ENCODE results near the gene PHACTR4. TPM values are rescaled to one million over a fixed set of nuclear protein-coding genes. Genes with fewer than 3 reads are reported as not detected.

PHACTR4 gene
- total and polyA plus RNA-seq, 9 of the 15 experiments (the other 6 are each of a cell fraction or from before 2014, with no cell fraction given): 6.4 to 43.6 (median 14.2) TPM

GRCh38 chr1:28329395-28330153 lies 40.0 kb upstream of the PHACTR4 start:
- FAIRE-seq (no peak), ATAC-seq (peak; percentile 74), DNase-seq (ENCODE audit: extremely low read depth in 1 of 4, low spot score in 3 of 4) (peak in 2 of 4 experiments; percentile 27 to 70)
- peak overlapping the region; percentile 84 for H3K27ac ChIP-seq (ENCODE audit: extremely low read depth, low read depth, low read length)
- peak overlapping the region; percentile 85 to 90 for H3K9ac ChIP-seq (ENCODE audit: insufficient read depth in 1 of 2, low read depth in 2 of 2, low read length in 2 of 2)
- WGBS (ENCODE audit: insufficient coverage, low coverage, missing lambda C conversion rate): 20% methylated on average over 28 of the region's 29 CpGs
- no peaks in the 10 kb centered on the region for H4K20me1 ChIP-seq (replicated peaks; ENCODE audit: control insufficient read depth, insufficient read depth, low read length)
- H3K4me2 ChIP-seq (ENCODE audit: insufficient read depth, low read length): peak overlapping the region; percentile 100
- in situ Hi-C loops (cut with MboI): no loop called here
- no peaks in the 10 kb centered on the region for H3K27me3 ChIP-seq (ENCODE audit: control insufficient read depth in 2 of 2, insufficient read depth in 2 of 2, low read length in 2 of 2)
- ChIA-PET POLR2A (interaction anchor here (0.6 to 6.4 kb wide), 33 partner anchors 10 to 573 kb away, joined by 3 to 102 read pairs (median 6); partner anchors contain the start of genes ATP5IF1, DNAJC8, PHACTR4 and RCC1), CTCF (ENCODE audit: low intra/inter-chr PET ratio) (no interaction called here)
- intact Hi-C loops (cut with micrococcal nuclease): loop anchor here (2.0 to 5.0 kb wide), 3 partner anchors 21 to 82 kb away; no protein-coding TSS in a partner anchor
- H3K79me2 ChIP-seq (ENCODE audit: control insufficient read depth, insufficient read depth, low read length): peaks cover 36% of the 10 kb centered on the region
- H3K4me3 ChIP-seq: peak overlapping the region; percentile 72
- peaks cover 5% of the 10 kb centered on the region for H3K9me1 ChIP-seq (ENCODE audit: control insufficient read depth, insufficient read depth, low read length)
- peaks cover 17 to 33% of the 10 kb centered on the region in 2 experiments for H3K4me1 ChIP-seq (replicated peaks in 1 of 2; ENCODE audit: control insufficient read depth in 2 of 2, insufficient read depth in 2 of 2, low read length in 2 of 2)
- no peaks in the 10 kb centered on the region for H3K9me3 ChIP-seq (replicated peaks; ENCODE audit: control insufficient read depth, insufficient read depth, low read depth, low read length)
- peaks cover 42% of the 10 kb centered on the region for H3K36me3 ChIP-seq (ENCODE audit: control insufficient read depth, insufficient read depth, low read length)
- H2AFZ ChIP-seq (ENCODE audit: low read depth, low read length): peak overlapping the region; percentile 91
- TSS peak; percentile 77 for BruUV-seq (replicated peaks)
- no peak for TF ChIP-seq JUN (IDR thresholded peaks at IDR 0.05; ENCODE audit: borderline replicate concordance, low read depth, low read length)
- TF ChIP-seq JUN (CRISPR knock-in tag; IDR thresholded peaks at IDR 0.05; ENCODE audit: borderline replicate concordance): 0 out of 2 replicates have a peak, but pooled peaks have one; percentile 9
- peak; percentile 18; the same call in 1 of the 2 replicates for TF ChIP-seq POLR2AphosphoS5 (IDR thresholded peaks at IDR 0.05; ENCODE audit: control insufficient read depth, insufficient read depth, low read depth, low read length)
- no peak for TF ChIP-seq ZNF79 (CRISPR knock-in tag; IDR thresholded peaks at IDR 0.05; ENCODE audit: low read depth)
- 0 out of 2 replicates have a peak, but pooled peaks have one; percentile 31 for TF ChIP-seq ZBTB1 (CRISPR knock-in tag; IDR thresholded peaks at IDR 0.05; ENCODE audit: borderline replicate concordance, low read depth)
- no peak for TF ChIP-seq CSDE1 (IDR thresholded peaks at IDR 0.05)
- no peak for TF ChIP-seq TCF7L2 (IDR thresholded peaks at IDR 0.05; ENCODE audit: low read depth, low read length)
- peak in 1 of 2 experiments; percentile 7; a peak in 1 of 4 replicates for TF ChIP-seq RAD21 (CRISPR knock-in tag; conservative IDR thresholded peaks at IDR 0.05 in 1 of 2, IDR thresholded peaks at IDR 0.05 in 1 of 2)
- TF ChIP-seq AFF4 (CRISPR knock-in tag; IDR thresholded peaks at IDR 0.05): 0 out of 2 replicates have a peak, but pooled peaks have one; percentile 33
- TF ChIP-seq ZNF197 (CRISPR knock-in tag; IDR thresholded peaks at IDR 0.05; ENCODE audit: low read depth): peak; percentile 25; the same call in 1 of the 2 replicates
- TF ChIP-seq ARID1B (IDR thresholded peaks at IDR 0.05): 0 out of 2 replicates have a peak, but pooled peaks have one; percentile 8
- peak; percentile 97 for TF ChIP-seq ZNF121 (CRISPR knock-in tag; conservative IDR thresholded peaks at IDR 0.05)
- TF ChIP-seq KAT2B (IDR thresholded peaks at IDR 0.05; ENCODE audit: low read depth, low read length): no peak
- TF ChIP-seq CREBBP (IDR thresholded peaks at IDR 0.05; ENCODE audit: low read depth, low read length): no peak
- TF ChIP-seq FOXM1 (IDR thresholded peaks at IDR 0.05; ENCODE audit: low read depth): no peak
- TF ChIP-seq FOXM1 (CRISPR knock-in tag; IDR thresholded peaks at IDR 0.05; ENCODE audit: low read depth): 0 out of 2 replicates have a peak, but pooled peaks have one; percentile 53
- no peak for TF ChIP-seq ATF1 (CRISPR knock-in tag; IDR thresholded peaks at IDR 0.05)
- no peak for TF ChIP-seq ATF1 (tag; IDR thresholded peaks at IDR 0.05)
- TF ChIP-seq SMARCA5 (IDR thresholded peaks at IDR 0.05): peak; percentile 81
- TF ChIP-seq BCOR (IDR thresholded peaks at IDR 0.05): 0 out of 2 replicates have a peak, but pooled peaks have one; percentile 4

Measured in K562 (cell line).